ENCODE data around the gene C1QTNF6. TPM values are rescaled to one million over a fixed set of nuclear protein-coding genes. Genes with fewer than 3 reads are reported as not detected.

Gene C1QTNF6
- total and polyA plus RNA-seq, 10 of the 15 experiments (the other 5 are each of a cell fraction or from before 2014, with no cell fraction given), result 0.16 to 4.1 (median 1.3) TPM

GRCh38 chr22:37178350-37179125, 9.5 kb downstream of the C1QTNF6 start (continued):
- TF ChIP-seq NBN (IDR thresholded peaks at IDR 0.05) (no peak), PRDM15 (CRISPR knock-in tag; IDR thresholded peaks at IDR 0.05) (no peak), CREM (IDR thresholded peaks at IDR 0.05; ENCODE audit: low read depth) (no peak), YY1 (IDR thresholded peaks at IDR 0.05; ENCODE audit: low read depth, low read length) (no peak), E4F1 (IDR thresholded peaks at IDR 0.05; ENCODE audit: borderline replicate concordance, partially characterized antibody) (no peak), ZBTB33 (IDR thresholded peaks at IDR 0.05) (no peak), GATAD2B (conservative IDR thresholded peaks at IDR 0.05; ENCODE audit: low read depth) (no peak), MTA3 (IDR thresholded peaks at IDR 0.05; ENCODE audit: borderline replicate concordance, low read length) (no peak)

Data from GM12878 (cell line).